NCI-H2081 (cell line): ENCODE results near the gene PCDHA13.
"Not testable (repeated sequence)": the region's sequence is repeated elsewhere in the genome, so short reads cannot be mapped to it uniquely, and the experiment has no call there.

Source experiments
- DNase-seq, 2 experiments: peaks; one replicate each; lab custom pipeline; 2025; lab: John Stamatoyannopoulos, UW

The PCDHA13 gene

GRCh38 chr5:140870221-140871201 lies 11.4 kb upstream of the PCDHA13 start:
- DNase-seq, result no peak

- DNase-seq, result no peak
These were observed 6.5 kb upstream of the PCDHA13 start, which contains the start of gene PCDHA12 for GRCh38 chr5:140875085-140876065. PCDHA12 (plus strand) TSS chr5:140875308; CDS start chr5:140875473, 165 bp downstream.

GRCh38 chr5:140876541-140877261 lies 5.2 kb upstream of the PCDHA13 start:
- DNase-seq, result not testable (repeated sequence)

- DNase-seq, result no peak
These were observed 4.7 kb upstream of the PCDHA13 start for GRCh38 chr5:140877262-140877581.

GRCh38 chr5:140882591-140882899 lies 621 bp downstream of the PCDHA13 start:
- no peak for DNase-seq

DNA sequence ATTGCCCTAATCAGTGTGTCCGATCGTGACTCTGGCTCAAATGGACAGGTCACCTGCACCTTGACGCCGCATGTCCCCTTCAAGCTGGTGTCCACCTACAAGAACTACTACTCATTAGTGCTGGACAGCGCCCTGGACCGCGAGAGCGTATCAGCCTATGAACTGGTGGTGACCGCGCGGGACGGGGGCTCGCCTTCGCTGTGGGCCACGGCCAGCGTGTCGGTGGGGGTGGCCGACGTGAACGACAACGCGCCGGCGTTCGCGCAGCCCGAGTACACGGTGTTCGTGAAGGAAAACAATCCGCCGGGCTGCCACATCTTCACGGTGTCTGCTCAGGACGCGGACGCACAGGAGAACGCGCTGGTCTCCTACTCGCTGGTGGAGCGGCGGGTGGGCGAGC lies 1.4 kb downstream of the PCDHA13 start:
- DNase-seq, result no peak

GRCh38 chr5:140883927-140884697 lies 2.2 kb downstream of the PCDHA13 start:
- no peak for DNase-seq

DNA sequence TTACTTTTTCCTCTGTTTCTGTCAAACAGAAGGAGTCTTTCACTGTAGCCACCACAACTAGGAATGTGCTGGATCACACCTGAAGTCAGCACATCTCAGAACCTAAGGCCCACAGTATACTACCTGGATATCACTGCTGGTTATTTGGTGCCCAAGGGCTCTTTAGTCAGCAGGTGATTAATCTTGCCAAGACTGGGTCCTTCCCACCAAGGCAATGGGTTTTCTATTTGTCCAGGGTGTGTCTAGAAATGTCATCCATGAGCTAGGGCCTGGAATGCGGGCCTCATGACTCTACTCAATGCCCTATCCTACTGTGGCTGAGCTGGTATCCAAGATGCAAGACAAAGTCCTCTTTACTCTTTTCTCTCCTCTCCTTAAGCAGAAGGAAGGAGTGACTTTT lies 34.4 kb downstream of the PCDHA13 start:
- no peak for DNase-seq

- DNase-seq, result no peak
These were observed 41.7 kb downstream of the PCDHA13 start for GRCh38 chr5:140923601-140924000.

GRCh38 chr5:140925806-140926442 lies 44.0 kb downstream of the PCDHA13 start, which contains the start of gene PCDHAC1:
PCDHAC1 (plus strand) TSS chr5:140926299; CDS start chr5:140926893, 594 bp downstream.
- peak; percentile 42 to 52 for DNase-seq

DNA sequence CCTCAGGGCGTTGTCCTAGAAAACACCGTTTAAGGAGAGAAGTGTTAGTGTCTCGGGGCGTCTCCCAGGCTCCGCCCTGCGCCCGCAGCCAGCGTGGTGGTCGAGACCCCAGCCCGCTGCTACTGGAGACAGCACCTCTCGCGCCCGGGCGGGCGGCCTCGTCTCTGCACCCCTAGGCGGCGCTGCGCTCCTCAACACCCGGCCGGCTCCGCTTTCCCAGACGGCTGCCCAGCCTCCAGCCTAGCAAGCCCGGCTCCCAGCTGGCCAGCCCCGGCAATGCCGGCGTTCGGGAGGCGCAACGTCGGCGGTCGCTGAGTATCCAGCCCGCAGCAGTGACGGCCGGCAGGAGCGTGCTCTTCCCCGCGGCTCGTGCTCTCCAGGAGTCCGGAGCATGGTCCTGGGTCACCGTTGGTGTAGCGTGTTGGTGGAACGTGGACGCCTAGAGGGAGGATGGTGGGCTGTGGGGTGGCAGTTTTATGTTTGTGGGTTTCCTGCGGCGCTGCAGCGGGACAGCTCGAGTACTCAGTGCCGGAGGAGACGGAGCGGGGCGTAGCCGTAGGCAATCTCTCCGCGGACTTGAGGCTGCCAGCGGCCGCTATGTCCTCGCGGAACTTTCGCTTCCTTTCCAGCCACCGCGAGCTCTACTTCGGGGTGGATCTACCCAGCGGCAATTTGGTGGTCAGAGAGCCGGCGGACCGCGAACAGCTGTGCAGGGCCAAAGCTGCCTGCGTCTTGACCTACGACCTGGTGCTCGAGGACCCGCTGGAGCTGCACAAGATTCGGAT lies 44.7 kb downstream of the PCDHA13 start:
- DNase-seq, result peak; percentile 80 to 83

GRCh38 chr5:140927228-140927573 lies 45.3 kb downstream of the PCDHA13 start:
- no peak for DNase-seq
